Caco-2 (cell line): ENCODE data around the gene ARHGEF16. TPM values are rescaled to one million over a fixed set of nuclear protein-coding genes. Genes with fewer than 3 reads are reported as not detected.

Source experiments
- BruUV-seq: library from RNA; stranded (reverse); fragments of 400-500 nt; replicated peaks from 2 replicates; lab custom pipeline; 2021; lab: Mats Ljungman, UMichigan
- CTCF ChIA-PET: fragments of 300-600 bp; sonication (Branson Sonifier 250); formaldehyde crosslinking; loops from one replicate; lab custom pipeline; 2022; ENCODE audit warnings: antibody characterized with exemption; lab: Charles Lee
- POLR2A ChIA-PET: fragments of 300-600 bp; sonication (Branson Sonifier 250); formaldehyde crosslinking; loops from one replicate; lab custom pipeline; 2022; ENCODE audit warnings: antibody characterized with exemption; lab: Charles Lee
- DNase-seq, 2 experiments: peaks; one replicate each; pipeline versions ENCODE4 v3.0.0 to v3.0.0-alpha.2; 2020 to 2022
- H3K27me3 ChIP-seq: replicated peaks from 2 replicates; pipeline ENCODE4 v1.6.0; 2011; ENCODE audit warnings: low read length; ENCODE audit not compliant: control insufficient read depth, insufficient read depth
- H3K36me3 ChIP-seq: 2 replicates; pipeline ENCODE4 v1.5.1; 2011; ENCODE audit warnings: low read length; ENCODE audit not compliant: control insufficient read depth, insufficient read depth
- H3K4me1 ChIP-seq: fragments of 250-450 bp; sonication (Bioruptor Pico); 2 replicates; pipeline ENCODE4 v1.5.1; 2020; ENCODE audit warnings: mild to moderate bottlenecking
- H3K4me3 ChIP-seq: 2 replicates; pipeline ENCODE4 v1.5.1; 2011; ENCODE audit warnings: low read depth, mild to moderate bottlenecking, control low read depth, low read length
- H3K9me3 ChIP-seq: fragments of 250-450 bp; sonication (Bioruptor Pico); 2 replicates; pipeline ENCODE4 v1.5.1; 2020; ENCODE audit warnings: mild to moderate bottlenecking, moderate library complexity
- H3K27ac Mint-ChIP-seq: one replicate; pipeline ENCODE4 v1.8.0; 2022; ENCODE audit warnings: mixed read lengths; ENCODE audit not compliant: unreplicated experiment
- H3K27me3 Mint-ChIP-seq: one replicate; pipeline ENCODE4 v1.8.0; 2022; ENCODE audit warnings: mixed read lengths; ENCODE audit not compliant: insufficient read depth, unreplicated experiment
- H3K36me3 Mint-ChIP-seq: one replicate; pipeline ENCODE4 v1.8.0; 2022; ENCODE audit warnings: mild to moderate bottlenecking, mixed read lengths; ENCODE audit not compliant: insufficient read depth, unreplicated experiment
- H3K4me1 Mint-ChIP-seq: one replicate; pipeline ENCODE4 v1.8.0; 2022; ENCODE audit warnings: low read depth, mixed read lengths; ENCODE audit not compliant: unreplicated experiment
- H3K4me3 Mint-ChIP-seq: one replicate; pipeline ENCODE4 v1.8.0; 2022; ENCODE audit warnings: mild to moderate bottlenecking, moderate library complexity, mixed read lengths; ENCODE audit not compliant: unreplicated experiment
- H3K9me3 Mint-ChIP-seq: one replicate; pipeline ENCODE4 v1.8.0; 2022; ENCODE audit warnings: mixed read lengths; ENCODE audit not compliant: unreplicated experiment
- intact Hi-C: fragments of 100-400 bp; cut with micrococcal nuclease; formaldehyde crosslinking; loops from one replicate; pipeline ENCODE4 v1.10.0; 2022; ENCODE audit not compliant: unreplicated experiment
- total RNA-seq: library from RNA; stranded (reverse); gene quantifications from 2 replicates; pipeline ENCODE4 v1.2.3, GENCODE V29; 2022
- TF ChIP-seq, protein P1 (sequence below), 2 experiments: fragments of 200-600 bp in 1 of 2; IDR thresholded peaks; 1 replicate in 1 of 2; 2 replicates in 1 of 2; pipeline versions ENCODE4 v1.5.1 to v1.8.0; 2011 to 2022; ENCODE audit warnings: antibody characterized with exemption in 1 of 2, control low read depth in 1 of 2, inconsistent platforms in 1 of 2, low read depth in 1 of 2, low read length in 1 of 2, mild to moderate bottlenecking in 1 of 2, moderate library complexity in 1 of 2; ENCODE audit not compliant: insufficient read depth in 1 of 2, severe bottlenecking in 1 of 2, unreplicated experiment in 1 of 2

ARHGEF16 gene
- total RNA-seq, 1 experiment from 2014 or later: 40.6 TPM

- Mint-ChIP-seq H3K27me3 (no peaks in the 10 kb centered on the region), H3K36me3 (no peaks in the 10 kb centered on the region), H3K4me1 (no peaks in the 10 kb centered on the region), H3K27ac (no peak overlapping the region), H3K9me3 (no peaks in the 10 kb centered on the region), H3K4me3 (no peak overlapping the region)
- H3K4me3 ChIP-seq: no peak overlapping the region
- POLR2A ChIA-PET: no interaction called here
- no peaks in the 10 kb centered on the region for H3K27me3 ChIP-seq
- H3K9me3 ChIP-seq: no peaks in the 10 kb centered on the region
- no peak for DNase-seq
- intact Hi-C loops: no loop called here
- H3K4me1 ChIP-seq: no peaks in the 10 kb centered on the region
- CTCF ChIA-PET: no interaction called here
- TF ChIP-seq, protein P1, sequence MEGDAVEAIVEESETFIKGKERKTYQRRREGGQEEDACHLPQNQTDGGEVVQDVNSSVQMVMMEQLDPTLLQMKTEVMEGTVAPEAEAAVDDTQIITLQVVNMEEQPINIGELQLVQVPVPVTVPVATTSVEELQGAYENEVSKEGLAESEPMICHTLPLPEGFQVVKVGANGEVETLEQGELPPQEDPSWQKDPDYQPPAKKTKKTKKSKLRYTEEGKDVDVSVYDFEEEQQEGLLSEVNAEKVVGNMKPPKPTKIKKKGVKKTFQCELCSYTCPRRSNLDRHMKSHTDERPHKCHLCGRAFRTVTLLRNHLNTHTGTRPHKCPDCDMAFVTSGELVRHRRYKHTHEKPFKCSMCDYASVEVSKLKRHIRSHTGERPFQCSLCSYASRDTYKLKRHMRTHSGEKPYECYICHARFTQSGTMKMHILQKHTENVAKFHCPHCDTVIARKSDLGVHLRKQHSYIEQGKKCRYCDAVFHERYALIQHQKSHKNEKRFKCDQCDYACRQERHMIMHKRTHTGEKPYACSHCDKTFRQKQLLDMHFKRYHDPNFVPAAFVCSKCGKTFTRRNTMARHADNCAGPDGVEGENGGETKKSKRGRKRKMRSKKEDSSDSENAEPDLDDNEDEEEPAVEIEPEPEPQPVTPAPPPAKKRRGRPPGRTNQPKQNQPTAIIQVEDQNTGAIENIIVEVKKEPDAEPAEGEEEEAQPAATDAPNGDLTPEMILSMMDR (IDR thresholded peaks at IDR 0.05; ENCODE audit: insufficient read depth in 1 of 2, low read depth in 1 of 2, low read length in 1 of 2, severe bottlenecking in 1 of 2, unreplicated experiment in 1 of 2): no peak
- no TSS peak for BruUV-seq
- H3K36me3 ChIP-seq: no peaks in the 10 kb centered on the region
These were observed 67.6 kb downstream of the ARHGEF16 start for GRCh38 chr1:3522112-3522511.

DNA sequence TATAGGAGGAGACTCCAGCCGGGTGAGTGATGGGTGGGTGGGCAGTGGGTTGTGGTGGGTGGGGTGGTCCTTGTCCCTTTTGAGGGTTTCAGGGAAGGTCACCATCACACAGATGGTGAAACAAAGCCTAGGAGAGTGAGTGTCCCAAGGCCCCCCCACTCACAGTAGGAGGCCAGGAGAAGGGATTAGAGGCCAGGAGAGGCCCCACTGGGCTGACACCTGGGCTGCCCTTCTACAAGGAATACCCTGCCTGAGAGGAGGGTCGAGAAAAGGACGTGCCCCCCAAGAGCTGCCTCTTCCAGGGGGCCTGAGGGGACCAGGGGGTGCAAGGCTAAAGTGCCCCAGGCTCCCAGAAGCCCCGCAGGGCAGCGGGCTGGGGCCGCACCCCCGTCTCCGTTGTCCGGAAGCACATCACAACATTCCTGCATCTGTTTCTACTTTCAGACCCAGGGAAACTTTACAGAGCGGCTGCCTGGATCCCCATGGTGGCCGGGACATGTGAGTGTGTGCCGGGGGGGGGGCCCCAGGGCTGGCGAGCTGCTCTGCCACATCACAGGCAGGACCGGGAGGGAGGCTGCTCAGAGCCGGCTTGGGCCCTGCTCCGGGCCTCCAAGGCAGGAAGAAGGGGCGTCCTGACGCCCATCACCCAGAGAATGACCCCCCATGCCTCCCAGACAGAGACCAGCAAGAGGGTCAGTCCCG, 68.2 kb downstream of the ARHGEF16 start:
- H3K4me3 ChIP-seq: no peak overlapping the region
- no peaks in the 10 kb centered on the region for H3K36me3 ChIP-seq
- no peaks in the 10 kb centered on the region for H3K9me3 Mint-ChIP-seq
- no peak for DNase-seq
- no peaks in the 10 kb centered on the region for H3K36me3 Mint-ChIP-seq
- POLR2A ChIA-PET: no interaction called here
- CTCF ChIA-PET: no interaction called here
- H3K27me3 ChIP-seq: no peaks in the 10 kb centered on the region
- no peaks in the 10 kb centered on the region for H3K4me1 Mint-ChIP-seq
- intact Hi-C loops: no loop called here
- TF ChIP-seq, protein P1 (IDR thresholded peaks at IDR 0.05; ENCODE audit: insufficient read depth in 1 of 2, low read depth in 1 of 2, low read length in 1 of 2, severe bottlenecking in 1 of 2, unreplicated experiment in 1 of 2): no peak
- H3K4me3 Mint-ChIP-seq: no peak overlapping the region
- no peaks in the 10 kb centered on the region for H3K9me3 ChIP-seq
- no TSS peak for BruUV-seq
- H3K4me1 ChIP-seq: no peaks in the 10 kb centered on the region
- no peak overlapping the region for H3K27ac Mint-ChIP-seq
- H3K27me3 Mint-ChIP-seq: no peaks in the 10 kb centered on the region

GRCh38 chr1:3523980-3524379, 69.5 kb downstream of the ARHGEF16 start:
- CTCF ChIA-PET: no interaction called here
- no TSS peak for BruUV-seq

More at GRCh38 chr1:3523980-3524379, 69.5 kb downstream of the ARHGEF16 start:
- POLR2A ChIA-PET: no interaction called here
- no peak overlapping the region for H3K27ac Mint-ChIP-seq
- H3K9me3 Mint-ChIP-seq: no peaks in the 10 kb centered on the region
- H3K36me3 ChIP-seq: no peaks in the 10 kb centered on the region
- H3K27me3 Mint-ChIP-seq: no peaks in the 10 kb centered on the region
- no peak overlapping the region for H3K4me3 ChIP-seq
- no peaks in the 10 kb centered on the region for H3K4me1 Mint-ChIP-seq
- no peaks in the 10 kb centered on the region for H3K36me3 Mint-ChIP-seq
- H3K27me3 ChIP-seq: no peaks in the 10 kb centered on the region
- H3K9me3 ChIP-seq: no peaks in the 10 kb centered on the region
- intact Hi-C loops: no loop called here
- H3K4me3 Mint-ChIP-seq: no peak overlapping the region
- 0 out of 2 replicates have a peak, but pooled peaks cover 4% of the 10 kb centered on the region for H3K4me1 ChIP-seq
- DNase-seq: no peak
- TF ChIP-seq, protein P1 (IDR thresholded peaks at IDR 0.05; ENCODE audit: insufficient read depth in 1 of 2, low read depth in 1 of 2, low read length in 1 of 2, severe bottlenecking in 1 of 2, unreplicated experiment in 1 of 2): no peak
